HG03565 (cell line): ENCODE data around the gene MAGI1.

ENCODE experiments used
- ATAC-seq: cut with Tn5 transposase; IDR thresholded peaks from one replicate; pipeline ENCODE4 v1.9.1; 2021; ENCODE audit warnings: mild to moderate bottlenecking, moderate library complexity; ENCODE audit not compliant: unreplicated experiment

MAGI1 gene

DNA sequence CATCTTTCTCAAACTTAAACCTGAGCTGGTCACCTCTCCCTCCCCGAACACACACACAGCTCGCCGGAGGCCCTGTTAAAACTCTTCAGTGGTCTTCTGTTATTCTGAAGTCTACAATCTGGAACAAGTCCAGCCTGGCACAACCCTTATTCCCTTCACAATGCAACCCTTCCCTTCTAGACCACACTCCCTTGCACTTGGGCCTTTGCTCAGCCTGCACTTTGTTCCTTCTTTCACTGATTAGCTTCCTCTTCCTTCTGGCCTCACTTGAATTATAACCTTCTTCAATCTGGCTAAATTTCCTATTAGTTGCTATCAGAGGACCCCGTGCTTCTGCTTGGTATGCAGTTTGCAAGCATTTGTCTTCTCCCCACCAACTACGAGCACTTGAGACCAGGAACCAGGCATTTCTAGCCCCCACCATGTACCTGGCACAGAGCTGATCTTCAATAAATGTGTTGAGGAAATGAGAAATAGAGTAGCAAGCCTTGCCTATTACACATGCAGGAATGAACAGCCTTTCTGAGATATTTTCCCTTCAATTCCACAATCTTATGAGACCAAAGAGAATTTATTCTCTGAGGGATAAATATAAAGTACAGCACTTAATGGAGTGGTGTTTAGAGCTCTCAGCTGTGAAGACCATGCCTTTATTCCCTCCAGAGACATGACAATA, 687.8 kb downstream of the MAGI1 start:
- no peak for ATAC-seq

DNA sequence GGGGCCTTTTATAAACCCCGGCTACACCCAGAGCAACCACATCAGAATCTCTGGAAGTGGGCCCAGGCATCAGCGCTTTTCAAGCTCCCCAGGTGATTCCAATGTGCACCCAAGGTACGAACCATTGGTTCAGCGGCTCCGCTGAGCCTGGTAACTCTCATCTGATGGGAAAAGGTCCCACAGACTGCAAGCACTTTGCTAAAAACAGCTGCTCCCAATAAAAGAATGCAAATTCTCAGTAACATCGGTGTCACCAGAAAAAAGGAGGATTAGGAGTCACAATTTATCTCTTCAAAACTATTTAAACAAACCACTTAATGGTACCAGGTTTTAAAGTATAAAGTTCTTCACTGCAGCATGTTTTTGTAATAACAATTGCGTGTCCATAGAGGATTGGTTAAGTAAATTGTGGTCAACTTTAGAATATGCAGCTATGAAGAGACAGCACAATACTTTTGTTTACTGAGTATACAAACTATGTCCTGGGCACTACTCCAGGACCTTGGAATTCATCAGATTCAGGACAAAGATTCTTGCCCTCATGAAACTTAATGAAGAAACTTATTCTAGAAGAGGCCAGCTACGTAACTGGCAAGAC, 690.2 kb downstream of the MAGI1 start:
- no peak for ATAC-seq

DNA sequence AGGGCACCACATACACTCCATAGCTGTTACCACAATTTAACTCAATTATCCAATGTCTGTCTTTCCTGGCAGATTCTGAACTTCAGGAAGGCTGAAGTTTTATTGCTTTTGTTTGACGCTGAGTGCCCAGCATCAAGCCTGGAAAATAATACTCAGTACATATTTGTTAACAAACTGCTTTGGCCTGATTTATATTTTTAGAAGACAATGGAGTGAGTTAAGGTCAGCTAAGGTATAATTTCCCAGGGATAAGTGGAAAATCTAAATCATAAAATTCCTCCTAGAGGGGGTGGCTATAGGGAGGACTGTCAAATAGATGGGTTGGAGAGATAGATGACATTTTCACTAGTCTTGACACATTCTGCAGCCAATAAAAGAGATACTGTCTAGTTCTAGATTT, 691.6 kb downstream of the MAGI1 start:
- no peak for ATAC-seq

DNA sequence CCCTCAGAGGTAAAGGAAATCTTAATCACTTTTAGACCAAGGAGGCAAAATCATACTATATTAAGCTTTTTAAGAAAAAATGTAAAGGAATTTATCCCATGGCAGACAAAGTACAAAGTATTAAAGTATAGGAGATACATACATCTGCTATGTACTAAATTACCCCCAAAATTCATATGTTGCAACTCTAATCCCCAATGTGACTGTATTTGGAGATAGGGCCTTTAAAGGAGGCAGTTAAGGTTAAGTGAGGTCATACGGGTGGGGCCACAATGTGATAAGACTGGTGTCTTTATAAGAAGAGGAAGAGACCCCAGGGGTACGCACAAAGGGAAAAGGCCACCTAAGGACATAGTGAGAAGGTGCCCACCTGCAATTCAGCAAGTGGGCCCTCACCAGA, 693.9 kb downstream of the MAGI1 start:
- ATAC-seq: no peak

DNA sequence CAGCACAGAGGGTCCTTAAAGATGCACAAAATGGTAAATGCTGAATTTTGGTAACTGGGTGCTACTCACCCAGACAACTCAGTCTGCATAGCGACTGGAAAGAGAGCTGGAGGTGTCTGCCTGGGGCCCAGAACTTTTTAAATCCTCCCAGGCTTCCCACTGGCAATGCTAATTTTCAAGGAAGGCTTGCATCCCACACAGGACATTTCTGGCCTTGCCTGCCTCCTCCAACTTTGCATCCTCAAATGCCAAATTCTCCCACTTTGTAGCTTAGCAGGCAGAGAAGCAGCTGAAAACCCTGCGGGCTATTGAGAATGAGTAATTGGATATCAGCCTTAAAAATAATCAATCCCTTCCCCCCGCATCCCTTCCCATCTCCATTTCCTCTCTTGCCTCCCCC, 694.3 kb downstream of the MAGI1 start:
- no peak for ATAC-seq

DNA sequence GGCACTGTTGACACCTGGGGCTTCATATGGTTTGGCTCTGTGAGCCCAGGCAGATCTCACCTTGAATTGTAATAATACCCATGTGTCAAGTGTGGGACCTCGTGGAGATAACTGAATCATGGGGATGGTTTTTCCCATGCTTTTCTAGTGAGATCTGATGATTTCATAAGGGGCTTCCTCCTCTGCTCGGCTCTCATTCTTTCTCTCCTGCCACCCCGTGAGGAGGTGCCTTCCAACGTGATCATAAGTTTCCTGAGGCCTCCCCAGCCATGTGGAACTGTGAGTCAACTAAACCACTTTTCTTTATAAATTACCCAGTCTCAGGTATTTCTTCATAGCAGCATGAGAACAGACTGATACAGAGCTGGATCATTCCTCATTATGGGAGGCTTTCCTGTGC, 695.0 kb downstream of the MAGI1 start:
- no peak for ATAC-seq

DNA sequence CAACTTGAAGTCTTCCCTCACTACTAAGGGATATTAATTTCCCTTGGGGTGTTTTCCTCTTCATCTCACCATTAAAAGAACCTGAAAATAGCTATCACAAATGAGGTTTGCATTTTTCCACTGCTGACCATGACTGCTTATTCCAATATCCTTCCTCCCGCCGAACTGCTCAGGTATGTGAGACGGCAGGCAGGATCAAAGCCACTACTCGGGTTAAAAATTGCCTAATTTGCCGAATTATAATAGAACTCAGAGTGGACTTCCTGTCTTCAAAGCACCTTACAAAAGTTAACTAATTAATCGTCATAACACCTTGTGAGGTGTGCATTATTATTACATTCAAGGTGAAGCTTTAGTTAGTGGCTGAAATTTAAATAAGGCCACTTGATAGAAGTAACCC, 695.7 kb downstream of the MAGI1 start:
- ATAC-seq: no peak

DNA sequence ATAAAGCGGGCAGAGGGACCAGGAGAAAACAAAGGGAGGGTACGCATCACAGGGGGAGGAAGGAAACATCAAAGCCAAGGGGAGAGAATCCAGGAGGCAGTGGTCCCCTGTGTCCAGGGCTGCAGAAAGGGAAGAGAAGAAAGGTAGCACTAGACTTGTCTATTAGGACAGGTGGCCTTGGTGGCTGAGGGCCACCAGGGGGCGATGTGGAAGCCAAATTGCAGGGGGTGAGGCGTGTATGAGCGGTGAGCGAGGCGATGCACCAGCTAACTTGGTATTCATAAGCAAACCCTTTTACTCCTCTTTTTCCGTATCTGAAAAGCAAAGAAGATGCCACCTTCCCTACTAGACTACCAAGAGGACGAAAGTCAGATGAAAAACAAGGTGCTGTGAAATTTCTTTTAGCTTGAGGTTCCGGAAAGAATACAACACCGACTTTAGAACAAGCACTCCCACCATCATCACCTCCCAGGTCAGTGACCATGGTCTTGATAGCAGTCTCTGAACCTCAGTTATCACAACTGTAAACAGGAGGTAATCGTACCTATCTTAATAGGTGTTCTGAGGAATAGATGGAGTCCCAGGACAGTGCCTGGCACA, 696.5 kb downstream of the MAGI1 start:
- ATAC-seq: peak; percentile 53

DNA sequence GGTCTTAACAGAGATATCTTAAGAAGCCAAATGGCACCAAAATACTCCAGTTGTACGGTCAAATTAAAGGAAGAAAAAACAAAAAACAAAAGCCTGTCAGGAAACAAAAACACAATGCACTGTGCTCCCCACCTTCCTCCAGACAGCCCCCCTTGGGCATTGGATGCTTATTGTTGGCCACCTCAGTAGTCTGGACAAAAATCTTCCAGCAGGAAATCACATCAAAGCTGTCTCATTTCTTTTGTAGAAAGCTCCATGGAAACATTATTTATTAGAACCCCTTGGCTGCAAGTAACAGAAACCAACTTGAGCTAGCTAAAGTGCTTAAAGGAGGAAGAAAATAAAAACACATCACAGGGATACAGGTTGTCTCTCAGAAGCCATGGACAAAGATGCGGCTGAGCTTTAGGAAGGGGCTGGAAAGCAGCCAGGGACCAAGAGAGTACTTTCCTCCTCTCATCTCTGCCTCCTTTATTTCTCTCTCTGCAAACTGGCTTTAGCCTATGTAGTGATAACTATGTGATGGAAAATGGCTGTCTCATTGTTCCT, 699.5 kb downstream of the MAGI1 start:
- ATAC-seq: no peak

DNA sequence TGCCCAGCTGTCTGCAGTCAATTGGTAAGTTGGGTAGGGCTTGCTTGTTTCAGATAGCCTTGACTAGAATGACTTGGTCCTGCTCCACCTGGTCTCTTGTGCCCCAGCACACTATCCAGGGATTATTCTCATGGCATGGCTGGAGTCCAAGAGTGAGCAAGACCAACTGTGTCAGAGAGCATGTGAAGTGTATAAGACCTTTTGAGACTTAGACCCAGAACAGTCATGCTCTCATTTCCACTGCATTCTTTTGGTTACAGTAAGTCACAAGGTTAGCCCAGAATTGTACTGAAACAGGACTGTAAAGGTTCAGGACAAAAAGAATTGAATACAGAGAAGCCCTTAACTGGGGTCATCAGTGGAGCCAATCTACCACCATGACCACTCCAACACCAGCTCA, 700.1 kb downstream of the MAGI1 start:
- ATAC-seq: no peak

DNA sequence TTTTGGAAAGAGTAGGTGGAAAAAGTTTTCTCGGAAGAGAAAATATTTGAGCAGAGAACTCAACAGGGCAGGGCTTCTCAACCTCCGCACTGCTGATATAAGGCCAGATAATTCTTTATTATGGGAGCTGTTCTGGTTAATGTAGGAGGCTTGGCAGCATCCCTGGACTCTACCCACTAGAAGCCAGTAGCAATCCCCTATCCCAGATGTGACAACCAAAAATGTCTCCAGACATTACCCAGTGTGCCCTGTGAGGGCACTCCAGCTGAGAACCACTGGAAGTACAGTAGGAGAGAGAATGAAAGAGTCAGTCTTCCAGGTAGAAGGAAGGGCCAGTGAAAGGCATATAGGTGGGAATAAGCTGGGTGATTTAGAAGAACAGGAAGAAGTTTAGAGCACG, 703.1 kb downstream of the MAGI1 start:
- ATAC-seq: no peak

DNA sequence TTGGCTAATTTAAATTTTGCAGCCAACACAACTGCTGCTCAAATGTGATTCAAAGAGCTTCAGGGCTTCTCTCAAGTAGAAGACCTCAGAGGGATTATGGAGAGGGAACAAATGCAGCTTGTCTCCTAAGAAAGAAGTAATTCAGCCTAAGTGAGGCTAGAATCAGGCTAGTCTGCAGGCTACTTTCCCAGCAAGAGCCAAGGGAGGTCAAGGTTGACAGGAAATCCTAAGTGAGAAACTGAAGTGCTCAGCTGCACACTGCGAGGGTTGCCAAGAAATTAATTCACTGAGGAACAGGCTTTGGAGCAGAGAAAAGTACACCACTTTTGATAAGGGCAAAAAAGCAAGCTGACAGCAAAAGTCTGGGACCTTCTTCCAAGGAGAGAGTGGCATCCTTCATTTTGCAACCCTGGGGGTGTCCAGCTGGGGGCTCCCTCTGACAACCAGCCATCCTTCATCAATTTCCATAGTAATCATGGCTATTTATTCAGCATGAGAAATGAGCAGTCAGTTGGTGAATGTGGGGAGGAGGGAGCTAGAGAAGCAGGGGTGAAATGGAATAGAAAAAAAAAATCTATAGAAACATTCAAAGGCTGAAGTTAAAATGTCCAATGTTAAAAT, 704.6 kb downstream of the MAGI1 start:
- no peak for ATAC-seq

DNA sequence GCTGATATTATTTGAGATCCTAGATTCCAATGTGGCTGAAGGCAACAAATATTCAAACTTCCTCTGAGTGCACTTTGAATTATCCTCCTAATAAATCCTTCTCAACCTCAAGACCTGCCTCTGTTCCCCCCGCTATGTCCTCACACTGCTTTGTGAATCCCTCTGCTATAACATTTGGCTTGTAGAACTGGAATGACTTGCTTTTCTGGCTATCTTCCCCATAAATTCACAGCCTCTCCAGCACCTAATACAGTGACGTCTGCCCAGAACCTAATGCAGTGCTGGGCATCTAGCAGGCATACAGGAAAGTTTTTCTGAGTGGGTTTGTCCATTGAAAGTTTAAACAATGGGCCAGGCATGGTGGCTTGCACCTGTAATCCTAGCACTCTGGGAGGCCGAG, 707.0 kb downstream of the MAGI1 start:
- no peak for ATAC-seq

DNA sequence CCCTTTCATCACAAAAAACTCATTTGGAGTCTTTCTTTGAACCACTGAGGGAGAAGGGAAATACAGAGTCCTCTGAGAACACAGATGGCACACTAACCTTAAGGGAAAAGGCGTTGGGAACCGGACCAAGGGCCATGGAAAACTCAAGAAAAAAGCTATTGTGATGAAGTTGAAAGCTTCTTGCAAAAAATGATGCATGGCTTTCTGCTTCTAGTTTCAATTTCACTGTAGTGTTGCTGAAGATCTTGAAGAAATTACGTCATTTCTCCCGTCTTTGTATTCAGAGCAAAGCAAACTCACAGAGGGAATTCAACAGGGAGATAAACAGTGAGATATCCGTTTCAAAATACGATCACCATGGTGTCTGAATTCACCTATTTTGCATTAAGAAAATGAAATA, 708.6 kb downstream of the MAGI1 start:
- no peak for ATAC-seq

DNA sequence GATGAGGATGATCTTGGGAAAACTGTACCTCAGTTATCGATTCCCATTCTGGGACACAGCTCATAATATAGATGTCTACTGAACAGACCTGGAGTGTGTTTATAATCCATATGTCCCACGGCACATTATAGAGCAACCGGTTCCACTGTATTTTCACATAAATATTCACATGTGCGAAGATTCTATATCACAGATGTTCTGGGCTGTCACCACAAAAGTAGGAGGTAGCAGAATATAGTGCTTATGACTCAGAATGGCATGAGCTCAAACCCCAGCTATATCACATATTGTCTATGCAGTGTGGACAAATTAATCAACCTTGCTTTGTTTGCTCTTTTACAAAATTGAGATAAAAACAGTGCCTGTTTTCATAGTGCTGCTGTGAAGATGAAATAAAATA, 710.6 kb downstream of the MAGI1 start:
- no peak for ATAC-seq

DNA sequence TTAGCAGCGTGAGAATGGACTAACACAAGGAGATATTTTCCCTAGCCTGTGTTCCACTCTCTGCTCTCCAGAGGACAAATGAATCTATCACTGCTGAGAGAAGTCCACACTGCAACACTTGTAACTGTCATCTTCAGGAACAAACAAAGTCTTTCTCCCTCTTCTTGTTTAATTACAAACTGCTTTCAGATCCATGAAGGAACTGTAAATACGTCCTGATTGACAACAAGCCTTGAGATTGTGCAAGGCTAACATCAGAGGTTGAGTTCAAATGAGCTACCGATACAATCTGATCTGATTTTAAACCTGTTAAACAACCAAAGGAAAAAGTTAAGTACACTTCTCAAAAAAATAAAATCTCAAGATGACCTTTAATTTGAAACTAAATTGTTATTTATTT, 712.1 kb downstream of the MAGI1 start:
- ATAC-seq: no peak

DNA sequence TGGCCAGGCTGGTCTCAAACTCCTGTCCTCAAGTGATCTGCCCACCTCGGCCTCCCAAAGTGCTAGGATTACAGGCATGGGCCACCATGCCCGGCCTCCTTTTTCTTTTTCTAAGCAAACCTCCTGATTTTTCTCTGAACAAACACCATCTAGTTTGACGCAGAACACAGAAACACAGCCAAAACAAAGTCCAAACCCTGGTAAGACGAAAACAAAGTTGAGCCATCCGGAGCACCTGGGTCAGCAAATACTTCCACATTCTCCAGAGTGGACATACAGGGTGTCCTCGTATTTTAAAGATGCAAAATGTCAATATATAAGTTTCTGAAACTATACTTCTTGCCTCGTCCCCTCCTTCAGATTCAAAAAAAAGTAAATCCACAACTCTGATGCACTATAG, 715.8 kb downstream of the MAGI1 start:
- no peak for ATAC-seq

DNA sequence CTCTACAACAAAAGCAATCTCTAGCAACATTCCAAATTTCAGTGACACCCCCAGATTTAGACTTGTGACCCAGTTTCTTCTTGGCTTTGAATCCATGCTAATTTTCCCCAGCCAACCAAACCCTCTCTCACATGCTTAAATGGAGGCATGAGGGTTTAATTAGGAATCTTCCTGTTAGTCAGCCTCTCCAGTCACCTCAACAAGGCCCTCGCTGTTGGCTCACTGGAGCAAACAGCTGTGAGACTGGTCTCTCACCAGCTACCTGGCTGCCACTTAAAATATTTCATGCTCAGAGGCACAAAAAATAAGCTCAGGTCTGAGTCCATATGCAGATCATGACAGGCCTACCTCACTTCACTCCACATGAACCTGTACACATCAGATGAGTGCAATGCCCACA, 720.5 kb downstream of the MAGI1 start:
- ATAC-seq: no peak

DNA sequence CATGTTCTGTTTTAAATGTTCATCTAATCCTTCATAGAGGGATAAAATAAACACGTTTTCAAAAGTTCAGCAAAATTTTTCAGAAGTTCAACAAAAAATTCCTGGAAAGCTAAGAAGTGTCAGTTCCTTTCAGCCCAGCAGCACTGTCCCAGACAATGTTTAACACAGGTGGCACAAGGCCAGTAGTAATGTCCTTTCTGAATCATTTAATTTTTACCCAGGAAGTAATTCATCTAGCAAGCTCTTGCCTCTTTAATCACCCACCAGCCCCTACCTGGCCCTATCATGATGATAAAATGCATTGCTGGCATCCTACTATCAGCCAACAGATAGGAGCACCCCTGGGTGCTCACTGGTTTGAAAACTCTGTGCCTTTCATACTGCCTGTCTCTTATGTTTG, 723.8 kb downstream of the MAGI1 start:
- ATAC-seq: no peak

DNA sequence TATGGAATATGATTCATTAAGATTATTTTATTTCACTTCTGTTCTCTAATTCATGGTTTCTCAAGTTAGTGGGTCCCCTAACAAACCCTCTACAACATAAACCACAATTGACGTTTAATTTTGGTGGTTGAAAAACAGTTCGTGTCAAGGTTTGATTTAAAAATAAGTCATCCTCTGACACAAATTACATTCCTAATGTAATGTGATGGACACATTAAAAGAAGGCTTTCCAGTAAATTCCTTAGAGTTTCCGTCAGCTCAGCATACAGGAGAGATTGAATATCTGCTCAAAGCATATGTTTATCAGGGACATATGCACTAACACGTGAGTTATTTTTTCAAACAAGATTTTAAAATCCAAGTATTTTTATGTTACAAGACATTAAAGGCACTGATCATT, 724.4 kb downstream of the MAGI1 start:
- no peak for ATAC-seq

DNA sequence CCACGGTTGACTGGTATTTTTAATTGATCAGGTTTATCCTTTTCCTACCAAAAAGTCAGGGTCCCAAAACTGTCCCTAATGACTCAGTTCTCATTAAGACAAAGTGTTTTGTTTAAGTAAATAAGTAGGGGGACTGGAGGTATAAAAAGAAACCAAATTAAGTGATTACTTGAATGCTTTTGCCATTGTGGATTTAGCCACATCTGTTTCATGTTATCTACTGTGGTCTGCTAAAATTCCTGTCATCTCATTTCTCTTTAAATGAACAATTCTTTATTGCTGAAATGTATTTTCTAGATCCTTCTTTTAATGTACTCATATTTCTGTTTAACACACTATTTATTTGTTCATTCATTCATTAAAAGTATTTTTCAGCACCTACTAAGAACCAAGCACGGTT, 725.1 kb downstream of the MAGI1 start:
- no peak for ATAC-seq

DNA sequence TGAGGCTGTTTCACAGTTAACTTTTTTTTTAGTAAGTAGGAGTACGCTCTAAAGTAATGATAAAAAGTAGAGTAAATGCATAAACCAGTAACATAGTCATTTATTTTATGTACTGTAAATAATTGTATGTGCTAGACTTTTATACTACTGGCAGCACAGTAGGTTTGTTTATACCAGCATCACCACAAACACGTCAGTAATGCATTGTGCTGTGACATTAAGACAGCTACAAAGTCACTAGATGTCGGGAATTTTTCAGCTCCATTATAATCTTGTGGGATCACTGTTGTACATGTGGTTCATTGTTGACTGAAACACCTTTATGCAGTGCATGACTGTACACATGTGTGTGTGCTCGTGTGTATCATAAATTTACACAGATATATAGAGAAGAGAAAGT, 732.9 kb downstream of the MAGI1 start:
- no peak for ATAC-seq
